Activated CD8-positive, alpha-beta memory T cell treated with anti-CD3 and anti-CD28 coated beads, Interleukin-2, amount 50 U/mL, for 4 hours (primary cell): ENCODE results near the gene ZNF879.
A peak's percentile ranks its signal among the peaks of the same experiment; 100 is the strongest.

Source experiments
- DNase-seq: peaks from one replicate; pipeline ENCODE4 v3.0.0-alpha.2; 2020

The ZNF879 gene

DNA sequence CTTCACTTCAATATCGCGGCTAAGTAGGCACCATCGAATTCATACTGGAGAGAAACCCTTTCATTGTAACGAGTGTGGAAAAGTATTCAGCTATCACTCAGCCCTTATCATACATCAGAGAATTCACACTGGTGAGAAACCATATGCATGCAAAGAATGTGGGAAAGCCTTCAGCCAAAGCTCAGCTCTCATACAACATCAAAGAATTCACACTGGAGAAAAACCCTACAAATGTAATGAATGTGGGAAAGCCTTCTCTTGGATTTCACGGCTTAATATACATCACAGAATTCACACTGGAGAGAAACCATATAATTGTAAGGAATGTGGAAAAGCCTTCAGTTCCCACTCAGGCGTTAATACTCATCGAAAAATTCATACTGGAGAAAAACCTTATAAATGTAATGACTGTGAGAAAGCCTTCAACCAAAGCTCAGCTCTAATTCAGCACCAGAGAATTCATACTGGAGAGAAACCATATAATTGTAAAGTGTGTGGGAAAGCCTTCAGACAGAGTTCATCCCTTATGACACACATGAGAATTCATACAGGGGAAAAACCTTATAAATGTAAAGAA is 9.5 kb downstream of the ZNF879 start:
- DNase-seq = no peak

DNA sequence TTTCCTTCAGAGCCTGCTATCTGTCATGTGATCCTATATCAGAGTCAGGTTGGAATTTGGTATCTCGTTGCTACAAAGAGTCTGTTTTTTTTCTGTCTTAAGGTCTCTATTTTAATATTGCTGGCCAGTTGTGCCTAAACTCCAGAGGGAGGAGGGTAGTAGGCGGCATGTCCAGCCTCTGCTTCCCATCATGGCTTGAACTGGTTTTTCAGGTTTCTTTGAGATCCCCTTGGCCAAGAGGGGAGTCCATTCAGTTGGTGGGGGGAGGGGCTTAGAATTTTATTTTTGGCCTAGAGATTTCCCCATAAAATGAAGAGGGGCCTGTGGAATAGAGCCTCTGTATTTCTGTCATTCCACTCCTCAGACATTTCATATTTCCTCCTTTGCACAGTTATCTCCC is 21.2 kb downstream of the ZNF879 start:
- DNase-seq = no peak

DNA sequence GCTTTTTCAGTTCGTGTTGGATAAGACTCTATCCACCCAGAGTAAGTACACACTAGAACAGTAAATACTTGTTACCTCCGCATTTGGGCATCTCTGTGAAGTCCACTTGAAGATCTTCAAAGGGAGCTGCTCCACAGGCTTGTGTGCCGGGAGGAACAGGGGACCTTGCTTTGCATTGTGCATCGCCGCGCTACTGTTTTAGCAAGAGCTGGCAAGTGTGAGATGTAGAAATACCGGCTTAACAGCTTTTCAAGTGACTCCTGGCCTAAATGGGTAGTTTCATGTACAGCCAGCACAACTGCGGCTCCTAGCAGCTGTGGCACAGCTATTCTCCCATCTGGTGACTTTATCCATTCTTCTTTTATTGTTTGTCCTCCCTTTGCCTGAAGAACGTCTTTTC is 28.2 kb downstream of the ZNF879 start:
- no peak for DNase-seq

DNA sequence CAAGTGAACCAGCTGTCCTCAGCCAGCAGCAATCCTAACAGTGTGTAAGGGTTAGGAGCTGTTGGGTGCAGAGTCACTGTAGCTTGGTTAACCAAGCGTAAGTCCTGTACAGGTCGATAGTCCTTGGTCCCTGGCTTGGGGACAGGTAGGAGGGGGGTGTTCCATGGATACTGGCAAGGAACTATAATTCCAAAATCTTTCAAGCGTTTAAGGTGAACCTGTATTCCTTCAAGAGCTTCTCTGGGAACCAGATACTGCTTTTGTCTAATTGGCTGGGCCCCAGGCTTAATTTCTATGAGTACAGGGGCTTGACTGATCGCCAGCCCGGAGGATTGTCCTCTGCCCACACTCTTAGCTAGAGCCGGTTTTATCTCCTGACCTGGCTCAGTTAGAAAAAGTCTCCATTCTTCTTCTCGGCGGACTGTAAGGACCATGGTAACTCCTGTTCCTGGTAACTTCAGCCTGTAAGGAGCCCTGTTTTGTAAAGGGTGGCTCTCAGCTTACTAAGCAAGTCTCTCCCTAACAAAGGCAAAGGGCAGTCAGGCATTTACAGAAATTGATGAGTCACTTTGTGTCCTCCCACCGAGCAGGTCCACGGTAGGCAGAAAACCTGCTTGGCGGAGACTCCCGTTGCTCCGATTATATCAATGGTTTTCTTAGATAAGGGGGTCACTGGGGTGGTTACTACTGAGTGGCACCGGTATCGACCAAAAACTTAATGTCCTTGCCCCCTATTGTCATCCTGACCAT is 30.6 kb downstream of the ZNF879 start:
- DNase-seq = no peak

DNA sequence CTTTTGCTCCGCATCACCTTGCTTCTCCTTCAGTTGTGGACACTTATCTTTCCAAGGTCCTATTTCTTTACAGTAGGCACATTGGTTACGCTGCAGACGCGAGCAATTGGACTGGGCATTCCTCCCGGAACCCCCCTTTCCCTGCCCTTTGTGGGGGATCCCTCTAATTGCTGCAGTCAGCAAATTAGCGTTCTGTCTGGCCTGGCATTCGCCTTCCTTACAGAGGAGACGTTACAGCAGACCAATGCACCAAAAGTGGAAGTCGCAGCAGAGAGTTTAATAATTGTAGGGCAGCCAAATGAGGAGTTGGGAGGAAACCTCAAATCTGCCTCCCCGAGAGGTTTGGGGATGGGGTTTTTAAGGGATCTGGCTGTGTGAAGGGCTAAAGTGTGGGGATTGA is 31.3 kb downstream of the ZNF879 start:
- DNase-seq = no peak

DNA sequence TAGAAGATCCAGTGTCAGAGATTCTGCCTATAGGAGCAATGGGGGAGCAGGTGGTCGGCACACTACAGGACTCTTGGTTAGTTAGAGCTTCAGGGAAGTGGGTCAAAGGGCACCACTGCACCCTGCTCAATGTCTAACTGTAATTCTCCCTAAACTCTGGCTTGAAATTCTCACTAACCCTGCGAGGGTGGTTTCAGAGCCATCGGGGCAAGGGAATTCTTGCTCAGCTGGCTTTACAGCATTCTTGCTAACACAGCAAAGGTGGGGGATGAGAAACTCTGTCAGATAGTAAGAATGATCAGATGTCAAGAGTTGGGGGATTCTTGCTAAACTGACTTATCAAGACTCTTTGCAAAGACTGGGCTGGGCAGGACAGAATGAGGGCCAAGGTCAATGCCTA is 31.8 kb downstream of the ZNF879 start:
- no peak for DNase-seq

DNA sequence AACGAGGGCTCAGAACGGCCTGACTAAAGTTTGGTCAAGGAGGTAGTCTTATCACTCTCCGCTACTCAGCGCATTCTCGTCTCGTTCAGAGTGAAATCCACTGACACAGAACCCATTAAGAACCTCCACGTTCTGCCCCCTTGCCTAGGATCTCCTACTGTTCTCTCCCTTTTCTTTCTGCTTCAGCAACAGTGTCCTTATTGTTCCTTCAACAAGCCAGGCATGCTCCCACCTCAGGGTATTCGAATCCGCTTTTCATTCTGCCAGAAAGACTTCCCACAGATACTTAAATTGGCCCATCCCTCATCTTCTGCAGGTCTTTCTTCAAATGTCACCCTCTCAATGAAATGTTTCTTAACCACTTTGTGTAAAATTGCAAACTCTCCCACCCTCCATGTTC is 32.2 kb downstream of the ZNF879 start:
- DNase-seq = no peak

DNA sequence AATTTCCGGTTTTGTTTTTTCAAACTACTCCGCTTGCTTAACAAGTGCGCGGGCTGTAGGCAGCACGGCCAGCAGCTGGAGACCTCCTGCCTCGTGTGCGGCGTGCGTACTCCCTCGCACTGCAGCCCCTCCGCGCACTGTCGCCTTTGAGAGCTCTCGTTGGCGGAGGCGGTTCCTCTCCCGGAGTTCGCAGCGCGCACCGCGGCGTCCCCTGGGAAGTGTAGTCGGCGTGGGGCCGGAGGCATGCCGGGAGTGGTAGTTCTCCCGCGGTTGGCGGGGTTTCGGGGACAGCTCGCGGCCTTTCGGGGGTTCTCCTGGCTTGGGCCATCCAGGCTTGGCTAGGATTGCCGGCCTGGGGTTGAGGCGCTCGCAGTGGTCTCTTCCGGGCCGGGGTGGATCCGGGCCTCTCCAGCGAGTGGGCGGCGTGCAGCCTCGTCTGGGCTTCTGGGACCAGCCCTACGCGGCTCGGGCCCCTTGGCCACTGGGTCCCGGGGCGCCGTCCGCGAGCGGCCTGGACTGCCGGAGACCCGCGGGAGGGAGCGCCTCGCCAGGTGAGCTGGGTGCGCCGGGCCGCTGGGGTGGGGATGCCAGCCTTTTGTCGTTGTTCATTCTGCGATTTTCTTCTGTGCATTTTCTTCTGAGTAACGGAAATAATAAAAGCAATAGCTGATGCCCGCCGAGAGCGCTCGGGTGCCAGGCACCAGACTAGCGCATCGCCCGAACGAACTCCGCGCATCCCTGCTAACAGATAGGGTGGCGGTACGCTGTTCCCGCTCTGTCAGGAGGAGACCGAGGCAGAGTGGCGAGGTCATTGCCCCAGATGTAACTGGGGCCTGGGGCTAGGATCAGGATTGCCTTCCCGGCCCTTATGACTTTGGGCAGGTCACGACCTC is 36.8 kb downstream of the ZNF879 start, which contains the start of gene ZNF354C:
ZNF354C (plus strand) TSS at position 258 of the 893 bp plus-strand sequence. CDS start 1,696 bp downstream, outside the sequence.
- peak; percentile 89 for DNase-seq

DNA sequence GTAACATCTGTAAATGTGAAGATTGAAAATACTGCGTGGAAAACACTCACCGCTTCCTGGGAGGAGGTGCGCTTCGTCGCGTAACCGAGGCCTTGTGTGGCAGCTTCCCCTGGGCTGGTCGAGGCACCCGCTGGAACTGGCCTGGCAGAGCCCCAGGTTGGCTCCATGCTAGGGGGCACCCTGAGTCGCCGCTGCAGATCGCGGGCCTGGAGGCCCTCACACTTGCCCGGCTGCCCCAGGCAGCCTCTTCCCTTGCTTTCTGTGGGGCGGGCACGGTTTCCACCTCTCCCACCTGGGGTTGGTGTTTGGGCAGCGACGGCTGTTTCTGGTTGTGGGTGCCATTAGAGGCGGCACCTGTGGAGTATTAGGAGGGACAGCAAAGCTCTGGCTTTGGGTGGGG is 37.4 kb downstream of the ZNF879 start:
- DNase-seq = no peak

DNA sequence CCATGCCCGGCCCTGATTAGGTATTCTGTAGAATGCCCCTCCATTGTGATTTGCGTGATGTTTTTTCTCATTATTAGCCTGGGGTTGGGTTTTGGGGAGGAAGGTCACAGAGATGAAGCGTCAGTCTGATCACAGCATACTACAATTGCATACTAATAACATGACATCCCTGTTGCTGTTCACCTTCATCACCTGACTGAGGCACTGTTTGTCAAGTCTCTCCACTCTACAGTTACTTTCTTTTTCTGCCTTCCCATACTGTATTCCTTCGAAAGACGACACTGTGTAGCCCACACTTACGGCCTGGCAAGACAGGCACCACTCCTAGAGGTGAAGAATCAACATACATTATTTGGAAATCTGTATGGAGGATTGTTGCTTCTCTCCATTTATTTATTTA is 42.1 kb downstream of the ZNF879 start:
- DNase-seq = no peak

DNA sequence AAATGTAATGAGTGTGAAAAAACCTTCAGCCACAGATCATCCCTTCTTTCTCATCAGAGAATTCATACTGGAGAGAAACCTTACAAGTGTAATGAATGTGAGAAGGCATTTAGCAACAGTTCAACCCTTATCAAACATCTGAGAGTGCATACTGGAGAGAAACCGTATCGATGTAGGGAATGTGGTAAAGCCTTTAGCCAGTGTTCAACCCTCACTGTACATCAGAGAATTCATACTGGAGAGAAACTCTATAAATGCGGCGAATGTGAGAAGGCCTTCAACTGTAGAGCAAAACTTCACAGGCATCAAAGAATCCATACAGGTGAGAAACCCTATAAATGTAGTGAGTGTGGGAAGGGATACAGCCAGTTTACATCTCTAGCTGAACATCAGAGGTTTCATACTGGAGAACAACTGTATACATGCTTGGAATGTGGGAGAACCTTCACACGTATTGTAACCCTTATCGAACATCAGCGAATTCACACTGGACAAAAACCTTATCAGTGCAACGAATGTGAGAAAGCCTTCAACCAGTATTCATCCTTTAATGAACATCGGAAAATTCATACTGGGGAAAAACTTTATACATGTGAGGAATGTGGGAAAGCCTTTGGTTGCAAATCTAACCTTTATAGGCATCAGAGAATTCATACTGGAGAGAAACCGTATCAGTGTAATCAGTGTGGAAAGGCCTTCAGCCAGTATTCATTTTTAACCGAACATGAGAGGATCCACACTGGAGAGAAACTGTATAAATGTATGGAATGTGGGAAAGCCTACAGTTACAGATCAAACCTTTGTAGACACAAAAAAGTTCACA is 55.8 kb downstream of the ZNF879 start:
- DNase-seq = no peak

DNA sequence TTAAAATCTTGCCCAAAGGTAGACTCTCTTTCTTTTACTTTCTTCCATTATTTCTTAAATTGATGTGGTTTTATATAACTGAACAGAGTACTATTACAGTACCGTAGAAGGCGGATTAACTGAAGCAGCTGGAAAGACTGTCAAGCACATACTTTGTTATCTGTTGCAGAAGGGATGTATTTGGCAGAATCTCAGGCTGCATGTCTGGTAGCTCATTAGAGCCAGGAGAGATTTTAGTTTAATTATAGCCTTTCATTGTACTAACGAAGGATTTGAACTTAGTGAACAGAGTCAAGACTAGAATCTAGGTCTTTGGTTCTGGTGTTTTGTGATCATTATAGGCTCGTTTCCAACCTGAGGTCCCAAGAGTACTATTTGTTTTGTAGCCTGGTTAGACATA is 57.1 kb downstream of the ZNF879 start:
- no peak for DNase-seq
